Mesodermal cell (in vitro differentiated cells): ENCODE results near the gene NEDD9.

ENCODE experiments used
- H3K27ac ChIP-seq: 2 replicates; pipeline ENCODE4 v1.7.0; 2013; ENCODE audit warnings: mild to moderate bottlenecking, low read depth, low read length, moderate library complexity; ENCODE audit not compliant: severe bottlenecking
- H3K36me3 ChIP-seq: 2 replicates; pipeline ENCODE4 v1.7.1; 2013; ENCODE audit warnings: mild to moderate bottlenecking, low read length, moderate library complexity; ENCODE audit not compliant: control insufficient read depth, insufficient read depth
- H3K4me1 ChIP-seq: one replicate; pipeline ENCODE4 v1.7.1; 2013; ENCODE audit warnings: mild to moderate bottlenecking, low read length; ENCODE audit not compliant: insufficient read depth, control insufficient read depth, poor library complexity, severe bottlenecking
- H3K4me3 ChIP-seq: 2 replicates; pipeline ENCODE4 v1.7.0; 2013; ENCODE audit warnings: low read length, control low read depth, mild to moderate bottlenecking; ENCODE audit not compliant: insufficient read depth, poor library complexity, severe bottlenecking; ENCODE audit errors: extremely low read depth
- H3K9me3 ChIP-seq: 2 replicates; pipeline ENCODE4 v1.7.1; 2013; ENCODE audit warnings: mild to moderate bottlenecking, low read length, moderate library complexity; ENCODE audit not compliant: control insufficient read depth
- WGBS, 2 experiments: methylation state at CpG; one replicate each; pipeline ENCODE4 v1.1.5; 2013; ENCODE audit warnings: missing lambda C conversion rate in 2 of 2; ENCODE audit not compliant: insufficient coverage in 2 of 2; 5-methylcytosine and 5-hydroxymethylcytosine counted together

NEDD9 gene

GRCh38 chr6:11233673-11234573 is 1.5 kb upstream of the NEDD9 start:
- no peak overlapping the region for H3K4me3 ChIP-seq
- WGBS, 2 experiments: 85% methylated on average over 8 of the region's 11 CpGs; no CpG with 5 or more reads in 1 of the 2 experiments
- H3K9me3 ChIP-seq: no peaks in the 10 kb centered on the region
- peak overlapping the region; percentile 91 for H3K27ac ChIP-seq
- no peaks in the 10 kb centered on the region for H3K36me3 ChIP-seq
- peaks cover 23% of the 10 kb centered on the region for H3K4me1 ChIP-seq

GRCh38 chr6:11232770-11233626 is 530 bp upstream of the NEDD9 start:
- Histone ChIP-seq H3K4me1 (peaks cover 25% of the 10 kb centered on the region), H3K4me3 (peak overlapping the region; percentile 70), H3K27ac (peak overlapping the region; percentile 91), H3K9me3 (no peaks in the 10 kb centered on the region), H3K36me3 (no peaks in the 10 kb centered on the region)
- 28 to 35% methylated on average over 13 to 15 of the region's 23 CpGs for WGBS, 2 experiments

DNA sequence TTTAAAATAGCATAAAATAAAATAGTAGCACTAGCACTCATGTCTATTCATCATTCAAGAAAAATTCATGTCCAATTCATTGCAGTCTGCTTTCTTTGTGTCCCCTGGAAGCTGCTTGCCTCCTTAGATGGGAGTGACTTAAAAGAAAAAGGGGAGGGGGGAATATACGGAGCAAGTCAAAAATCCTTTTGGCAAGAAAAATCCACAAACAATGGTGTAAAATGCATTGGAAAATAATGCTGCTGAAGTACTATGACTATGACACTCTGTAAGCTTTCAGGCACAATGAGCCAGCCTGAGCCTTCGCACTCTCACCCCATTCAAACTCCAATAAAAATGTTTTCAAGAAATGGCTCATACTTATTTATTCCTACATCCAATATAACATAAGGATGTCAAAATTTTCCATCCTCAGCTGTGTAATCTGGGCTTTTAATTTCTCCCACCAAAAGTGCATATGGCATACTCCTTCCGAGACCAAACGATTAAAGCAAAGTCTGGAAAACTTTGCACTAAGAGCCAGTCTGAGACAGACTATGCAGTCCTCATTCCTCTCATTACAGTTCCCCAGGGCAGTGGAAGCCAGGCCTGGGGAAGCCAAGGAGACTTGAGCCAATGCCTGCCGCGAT is 790 bp downstream of the NEDD9 start:
- 17 to 20% methylated on average over 6 of the region's 6 CpGs for WGBS, 2 experiments
- H3K27ac ChIP-seq: peak overlapping the region; percentile 91
- H3K9me3 ChIP-seq: no peaks in the 10 kb centered on the region
- no peaks in the 10 kb centered on the region for H3K36me3 ChIP-seq
- peaks cover 27% of the 10 kb centered on the region for H3K4me1 ChIP-seq
- peak overlapping the region; percentile 70 for H3K4me3 ChIP-seq

- H3K4me3 ChIP-seq: peak overlapping the region; percentile 70
- WGBS, 2 experiments: no CpG with 5 or more reads among the region's 1 CpG
- H3K9me3 ChIP-seq: no peaks in the 10 kb centered on the region
- peaks cover 29% of the 10 kb centered on the region for H3K4me1 ChIP-seq
- H3K27ac ChIP-seq: no peak overlapping the region
- H3K36me3 ChIP-seq: no peaks in the 10 kb centered on the region
Measured at GRCh38 chr6:11231108-11231463, 1.4 kb downstream of the NEDD9 start.

DNA sequence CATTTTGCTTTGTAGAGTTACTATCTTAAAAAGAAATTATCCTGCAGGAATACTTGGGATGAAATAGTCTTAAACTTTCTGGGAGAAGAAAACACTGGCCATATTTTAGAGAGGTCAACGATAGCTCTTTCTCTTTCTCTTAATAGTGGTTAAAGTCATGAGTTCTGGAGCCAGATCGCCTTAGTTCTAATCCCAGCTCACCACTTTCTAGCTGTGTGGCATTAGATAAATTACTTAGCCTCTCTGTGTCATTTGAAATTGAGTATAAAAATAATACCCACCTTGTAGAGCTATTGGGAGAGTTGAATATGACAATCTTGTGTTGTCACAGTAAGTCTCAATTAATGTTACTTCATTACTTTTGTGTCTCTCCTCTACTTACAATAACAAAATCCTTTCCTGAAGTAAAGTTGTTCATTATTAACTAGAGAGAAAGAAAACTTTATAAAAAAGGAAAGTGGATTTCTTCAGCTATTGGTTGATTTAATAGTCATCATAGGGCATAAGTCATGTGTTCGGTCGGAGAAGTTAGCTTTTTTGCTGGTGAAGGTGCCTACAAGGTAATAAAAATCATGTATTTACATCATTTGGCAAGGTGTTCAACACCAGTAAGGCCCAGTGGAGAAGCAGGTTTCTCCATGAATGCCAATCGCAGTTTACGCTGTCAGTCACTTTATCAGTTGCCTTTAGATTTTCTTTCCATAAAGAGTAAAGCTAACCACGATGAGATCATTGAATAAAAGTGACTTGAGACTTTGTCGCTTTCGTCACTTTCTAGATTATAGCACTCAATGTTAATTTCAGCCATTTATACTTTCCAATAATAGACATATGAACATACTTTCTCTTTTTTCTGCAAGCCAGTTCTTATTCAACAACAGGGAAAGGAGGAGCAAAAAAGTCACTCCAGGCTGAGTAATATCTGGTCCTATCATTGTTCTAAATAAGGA is 2.0 kb downstream of the NEDD9 start:
- H3K27ac ChIP-seq: no peak overlapping the region
- no peaks in the 10 kb centered on the region for H3K36me3 ChIP-seq
- 70 to 83% methylated on average over 6 to 7 of the region's 9 CpGs for WGBS, 2 experiments
- no peaks in the 10 kb centered on the region for H3K9me3 ChIP-seq
- peaks cover 27% of the 10 kb centered on the region for H3K4me1 ChIP-seq
- H3K4me3 ChIP-seq: peak overlapping the region; percentile 70

DNA sequence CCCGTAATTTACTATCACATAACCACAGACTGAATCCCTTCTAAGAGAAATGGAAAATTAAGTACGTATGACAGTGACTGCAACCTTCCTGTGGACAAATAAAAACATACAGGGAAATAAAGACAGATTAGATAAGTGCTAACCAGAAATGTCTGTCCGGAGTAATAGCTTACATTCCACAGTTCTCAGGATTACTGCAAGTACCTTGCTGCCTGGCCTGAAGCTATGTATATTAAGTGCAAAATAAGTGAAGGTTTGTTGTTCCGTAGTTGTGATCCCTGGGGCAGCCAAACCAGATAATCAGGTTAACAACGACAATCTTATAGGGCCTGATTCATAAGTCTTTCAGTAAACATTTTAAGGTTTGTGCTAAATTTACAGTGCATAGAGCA is 2.8 kb downstream of the NEDD9 start:
- peak overlapping the region; percentile 23 for H3K27ac ChIP-seq
- 29 to 69% methylated on average over 1 to 3 of the region's 5 CpGs for WGBS, 2 experiments
- no peaks in the 10 kb centered on the region for H3K36me3 ChIP-seq
- no peaks in the 10 kb centered on the region for H3K9me3 ChIP-seq
- peaks cover 31% of the 10 kb centered on the region for H3K4me1 ChIP-seq
- H3K4me3 ChIP-seq: peak overlapping the region; percentile 70

GRCh38 chr6:11228935-11229654 is 3.4 kb downstream of the NEDD9 start:
- WGBS, 2 experiments: 14 to 24% methylated on average over 13 of the region's 20 CpGs

GRCh38 chr6:11227698-11228097 is 4.8 kb downstream of the NEDD9 start:
- no peak overlapping the region for H3K4me3 ChIP-seq
- peaks cover 23% of the 10 kb centered on the region for H3K4me1 ChIP-seq
- no peak overlapping the region for H3K27ac ChIP-seq
- no peaks in the 10 kb centered on the region for H3K9me3 ChIP-seq
- peaks cover 4% of the 10 kb centered on the region for H3K36me3 ChIP-seq
- WGBS, 2 experiments: 77% methylated on average over 5 of the region's 5 CpGs

More at GRCh38 chr6:11228935-11229654, 3.4 kb downstream of the NEDD9 start:
- H3K36me3 ChIP-seq: no peaks in the 10 kb centered on the region
- H3K27ac ChIP-seq: peak overlapping the region; percentile 23
- peak overlapping the region; percentile 70 for H3K4me3 ChIP-seq
- peaks cover 33% of the 10 kb centered on the region for H3K4me1 ChIP-seq
- no peaks in the 10 kb centered on the region for H3K9me3 ChIP-seq

DNA sequence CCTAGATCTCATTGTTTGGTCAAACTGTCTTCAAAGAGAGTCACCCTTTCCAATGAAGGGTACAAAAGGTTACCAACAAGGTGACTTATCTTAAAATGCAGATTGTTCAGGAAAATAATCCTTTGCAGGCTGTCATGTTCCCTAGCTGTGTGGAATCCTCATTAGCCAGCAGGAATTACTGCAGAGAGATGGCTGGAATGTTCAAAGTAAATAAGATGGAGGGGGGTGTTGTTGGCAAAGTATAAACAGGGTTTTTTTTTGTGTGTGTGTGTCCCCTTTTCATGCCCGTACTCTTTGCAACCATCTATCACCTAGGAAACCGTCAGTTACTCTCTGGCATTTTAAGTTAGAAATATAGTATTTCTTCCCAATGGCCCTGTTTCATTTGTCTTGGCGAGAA is 6.5 kb downstream of the NEDD9 start:
- H3K4me1 ChIP-seq: peaks cover 23% of the 10 kb centered on the region
- peaks cover 4% of the 10 kb centered on the region for H3K36me3 ChIP-seq
- H3K27ac ChIP-seq: no peak overlapping the region
- H3K4me3 ChIP-seq: no peak overlapping the region
- H3K9me3 ChIP-seq: no peaks in the 10 kb centered on the region
- WGBS, 2 experiments: no CpG with 5 or more reads among the region's 3 CpGs
